HG03354 (cell line): ENCODE results near the gene VPS35.

ENCODE experiments used
- ATAC-seq: cut with Tn5 transposase; IDR thresholded peaks from one replicate; pipeline ENCODE4 v1.9.1; 2021; ENCODE audit warnings: mild to moderate bottlenecking; ENCODE audit not compliant: unreplicated experiment, poor library complexity, severe bottlenecking

Gene VPS35

DNA sequence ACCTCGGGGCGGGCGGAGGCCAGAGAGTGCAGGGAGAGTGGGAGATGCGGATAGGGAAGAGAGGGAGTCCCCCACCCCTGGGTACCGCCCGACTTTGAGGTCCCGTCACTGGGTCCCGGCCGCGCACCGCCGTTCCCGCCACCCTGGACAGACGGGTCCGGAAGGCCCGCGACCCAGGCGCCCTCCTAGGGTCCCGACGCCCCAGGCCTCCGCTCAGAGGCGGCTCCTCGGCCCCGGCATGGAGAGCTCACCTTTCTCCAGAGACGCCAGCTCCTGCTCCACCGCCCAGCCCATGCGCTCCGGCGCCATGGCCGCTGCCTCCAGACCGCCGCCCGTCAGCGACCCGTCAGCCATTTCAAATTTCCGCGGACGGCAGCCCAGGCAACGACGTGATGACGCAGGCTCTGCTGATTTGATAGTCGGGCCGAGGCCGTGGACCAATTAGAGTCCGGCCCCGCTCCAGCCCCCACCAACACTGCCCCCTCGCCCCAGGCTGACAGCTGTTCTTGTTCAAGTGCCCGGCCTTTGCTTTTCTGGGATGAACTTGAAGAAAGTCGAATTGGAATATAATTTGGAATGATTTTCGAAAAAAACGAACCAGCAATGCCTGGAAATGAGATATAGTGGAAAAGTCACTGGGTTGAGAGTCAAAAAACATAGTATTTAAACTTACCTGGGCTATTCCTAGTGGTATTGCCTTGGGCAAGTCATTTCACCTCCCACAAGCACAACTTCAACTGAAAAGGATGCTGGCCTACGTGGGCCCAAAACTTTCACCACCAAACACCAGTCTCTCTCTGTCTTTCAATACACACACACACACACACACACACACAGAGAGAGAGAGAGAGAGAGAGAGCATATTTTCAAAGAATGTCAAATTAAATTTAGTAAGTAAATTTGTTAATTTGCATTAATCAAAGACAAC lies 67.7 kb downstream of the VPS35 start, which contains the start of gene SHCBP1:
TSS of gene SHCBP1 (minus strand) at position 374 of the 928 bp plus-strand sequence. CDS start at position 354, 20 bp downstream.
- ATAC-seq, result peak; percentile 96

DNA sequence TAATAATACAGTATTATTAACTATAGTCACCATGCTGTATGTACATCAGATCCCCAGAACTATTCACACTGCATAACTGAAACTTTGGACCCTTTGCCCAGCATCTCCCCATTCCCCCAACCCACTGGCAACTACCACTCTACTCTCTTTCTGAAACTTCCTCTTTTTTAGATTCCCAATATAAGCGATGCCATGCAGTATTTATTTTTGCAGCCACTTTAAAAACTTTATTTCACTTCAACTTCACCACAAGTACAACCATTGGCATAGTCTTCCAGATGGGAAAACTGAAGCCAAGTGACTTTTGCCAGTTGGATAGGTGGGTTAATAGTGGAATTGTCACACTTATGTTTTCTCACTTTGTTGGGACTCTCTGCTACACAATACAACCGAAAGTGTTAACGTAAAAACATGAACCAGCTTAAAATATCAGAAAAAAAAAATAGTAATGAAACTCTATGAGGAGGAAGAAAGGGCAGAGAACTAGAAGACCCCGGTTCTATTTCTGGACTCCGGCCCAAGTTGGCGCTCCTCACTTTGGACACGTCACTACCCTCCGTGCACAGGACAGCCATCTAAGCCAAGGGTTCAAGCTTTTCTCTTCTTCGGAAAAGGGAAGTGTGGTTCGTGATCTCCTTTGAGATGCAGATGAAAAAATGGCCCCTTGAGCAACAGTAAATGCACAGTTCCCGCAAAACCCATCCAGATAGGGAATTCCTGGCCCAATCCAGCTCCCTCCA lies 68.5 kb downstream of the VPS35 start:
- peak; percentile 26 for ATAC-seq

DNA sequence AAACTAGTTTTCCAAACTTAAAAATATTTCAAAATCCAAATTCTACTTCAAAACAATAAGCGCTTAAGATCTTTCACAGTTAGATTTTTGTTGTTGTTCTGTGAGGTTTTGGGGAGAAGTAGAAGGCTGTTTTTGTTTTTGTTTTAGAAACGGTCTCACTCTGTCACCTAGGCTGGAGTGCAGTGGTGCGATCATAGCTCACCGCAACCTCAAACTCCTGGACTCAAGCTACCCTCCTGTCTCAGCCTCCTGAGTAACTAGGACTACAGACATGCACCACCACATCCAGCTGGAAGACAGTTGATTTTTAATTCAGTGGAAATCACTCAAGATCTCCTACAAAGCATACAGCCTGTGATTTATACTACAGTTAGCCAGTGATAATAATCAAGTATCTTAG lies 70.5 kb downstream of the VPS35 start:
- no peak for ATAC-seq

DNA sequence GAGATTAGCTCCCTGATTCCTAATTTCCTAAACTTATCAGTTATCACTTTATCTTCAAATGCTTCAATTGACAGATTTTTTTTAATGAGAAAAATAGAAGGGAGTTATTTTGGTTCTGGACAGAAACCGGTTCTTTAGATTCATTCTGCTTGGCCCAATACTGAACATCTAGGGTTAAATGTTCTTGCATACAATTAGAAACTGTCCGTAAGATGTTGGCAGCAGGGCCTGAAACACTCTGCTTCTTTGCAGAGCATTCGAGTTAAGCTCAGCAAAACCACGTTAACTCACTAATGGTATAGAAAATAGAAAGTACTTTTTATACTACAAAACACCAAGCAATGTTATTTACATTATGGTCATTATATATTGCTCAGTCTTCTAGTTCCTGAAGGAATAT lies 75.0 kb downstream of the VPS35 start:
- ATAC-seq, result no peak

DNA sequence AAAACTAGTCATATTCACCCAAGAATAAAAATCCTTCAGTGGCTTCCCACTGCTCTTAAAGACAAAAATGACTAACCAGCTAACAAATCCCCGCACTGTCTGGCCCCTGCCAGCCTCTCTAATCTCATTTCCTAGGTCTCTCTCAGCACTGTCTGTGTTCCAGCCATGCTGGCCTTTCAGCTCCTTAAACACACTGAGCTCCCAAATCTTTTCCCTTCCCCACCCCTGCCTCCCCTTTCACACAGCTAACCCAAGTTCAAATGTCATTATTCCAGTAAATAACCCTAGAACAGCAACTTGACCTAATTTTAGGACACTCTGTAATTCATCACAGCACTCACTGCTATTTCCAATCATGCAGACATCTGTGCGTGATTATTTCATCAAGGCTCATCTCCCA lies 75.6 kb downstream of the VPS35 start:
- no peak for ATAC-seq

DNA sequence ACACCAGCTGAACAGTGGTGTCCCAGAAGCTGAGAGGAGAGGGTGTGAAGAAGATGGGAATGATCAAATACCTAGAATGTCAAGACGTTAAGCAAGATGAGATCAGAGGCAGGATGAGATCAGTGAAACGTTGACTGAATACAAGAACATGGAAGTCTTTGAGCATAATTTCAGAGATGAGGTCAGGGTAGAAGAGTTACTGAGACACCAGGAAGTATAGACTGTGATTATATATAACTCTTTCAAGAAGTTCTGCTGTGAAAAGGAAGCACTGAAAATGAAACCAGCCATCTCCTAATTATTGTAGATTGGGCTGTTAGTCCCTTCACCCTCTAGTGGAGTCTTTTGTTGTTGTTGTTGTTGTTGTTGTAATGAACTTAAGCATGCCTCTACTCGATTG lies 76.9 kb downstream of the VPS35 start:
- no peak for ATAC-seq

DNA sequence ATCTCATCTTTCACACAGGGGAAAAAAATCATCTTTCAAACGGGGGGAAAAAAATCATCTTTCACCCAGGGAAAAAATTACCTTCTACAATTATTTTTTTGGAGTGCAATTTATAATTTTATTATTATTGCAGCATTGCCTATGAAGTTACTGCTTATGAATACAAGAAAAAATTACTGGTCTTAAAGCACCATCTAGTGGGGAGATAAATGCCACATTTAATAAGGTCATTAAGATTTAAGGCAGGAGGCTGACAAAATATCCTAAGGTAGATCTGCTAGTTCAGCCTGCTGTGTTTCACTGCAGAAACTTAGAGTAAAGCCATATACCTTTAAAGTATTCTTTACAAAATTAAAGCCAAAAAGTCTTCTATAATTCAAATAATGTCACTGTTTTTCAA lies 81.4 kb downstream of the VPS35 start:
- no peak for ATAC-seq

DNA sequence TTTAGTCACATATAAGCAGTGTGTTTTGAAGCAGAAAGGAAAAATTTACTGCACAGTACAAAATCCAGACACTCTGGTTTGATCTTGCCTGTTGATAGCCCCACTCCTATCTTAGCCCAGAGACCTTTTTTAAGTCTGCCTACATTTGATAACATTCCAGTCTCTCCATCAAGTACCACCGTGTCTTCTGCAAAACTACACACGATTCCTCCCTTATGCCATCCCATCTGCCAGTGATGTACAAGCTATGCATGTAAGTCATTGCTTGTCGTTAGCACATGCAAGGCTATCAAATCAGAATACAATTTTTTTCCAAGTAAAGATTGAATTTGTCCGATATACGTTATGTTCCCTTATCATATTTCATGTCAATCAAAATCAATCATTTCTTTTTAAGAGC lies 82.7 kb downstream of the VPS35 start:
- ATAC-seq, result no peak
